LHCN-M2 (cell line): ENCODE data around the gene ZAP70. TPM values are rescaled to one million over a fixed set of nuclear protein-coding genes. Genes with fewer than 3 reads are reported as not detected.
A peak's percentile ranks its signal among the peaks of the same experiment; 100 is the strongest.

Experiments
- DNase-seq: peaks from one replicate; pipeline ENCODE4 v3.0.0-alpha.2; 2012; ENCODE audit warnings: low read depth
- total RNA-seq: library from RNA; depleted of rRNA; stranded (reverse); fragments of >200 nt; gene quantifications from 2 replicates; pipeline ENCODE4 v1.2.3, GENCODE V29; 2014

ZAP70 gene
- total RNA-seq, 1 experiment from 2014 or later: 0.40 TPM

DNA sequence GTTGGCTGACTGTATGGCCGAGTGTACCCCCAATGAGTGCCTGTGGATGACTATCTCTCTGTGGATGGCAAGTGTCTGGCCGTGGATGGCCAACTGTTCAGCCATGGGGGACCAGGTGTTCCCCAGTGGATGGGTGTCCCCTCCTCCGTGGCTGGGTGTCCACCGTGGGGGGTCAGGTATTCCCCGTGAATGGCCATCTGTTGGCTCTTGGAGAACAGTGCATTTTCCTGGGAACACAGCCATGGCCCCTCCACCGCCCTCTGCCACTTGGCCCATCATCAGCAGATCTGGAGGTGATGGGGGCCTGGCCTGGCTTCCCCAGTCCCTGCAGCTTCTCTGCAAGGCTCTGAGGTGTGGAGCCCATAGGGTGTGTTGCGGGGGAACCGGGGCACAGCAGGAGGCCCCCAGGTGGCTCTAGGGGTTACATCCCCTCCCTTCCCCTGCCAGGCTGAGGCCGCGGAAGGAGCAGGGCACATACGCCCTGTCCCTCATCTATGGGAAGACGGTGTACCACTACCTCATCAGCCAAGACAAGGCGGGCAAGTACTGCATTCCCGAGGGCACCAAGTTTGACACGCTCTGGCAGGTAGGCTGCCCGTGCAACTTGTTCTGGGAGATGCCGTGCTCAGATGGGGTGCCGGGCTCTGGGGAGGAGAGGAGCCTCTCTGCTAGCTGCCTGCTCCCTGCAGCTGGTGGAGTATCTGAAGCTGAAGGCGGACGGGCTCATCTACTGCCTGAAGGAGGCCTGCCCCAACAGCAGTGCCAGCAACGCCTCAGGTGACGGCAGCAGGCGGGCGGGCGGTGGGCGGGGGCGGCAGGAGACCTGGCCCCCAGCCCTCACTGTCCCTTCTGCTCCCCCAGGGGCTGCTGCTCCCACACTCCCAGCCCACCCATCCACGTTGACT, 19.3 kb downstream of the ZAP70 start:
- no peak for DNase-seq

DNA sequence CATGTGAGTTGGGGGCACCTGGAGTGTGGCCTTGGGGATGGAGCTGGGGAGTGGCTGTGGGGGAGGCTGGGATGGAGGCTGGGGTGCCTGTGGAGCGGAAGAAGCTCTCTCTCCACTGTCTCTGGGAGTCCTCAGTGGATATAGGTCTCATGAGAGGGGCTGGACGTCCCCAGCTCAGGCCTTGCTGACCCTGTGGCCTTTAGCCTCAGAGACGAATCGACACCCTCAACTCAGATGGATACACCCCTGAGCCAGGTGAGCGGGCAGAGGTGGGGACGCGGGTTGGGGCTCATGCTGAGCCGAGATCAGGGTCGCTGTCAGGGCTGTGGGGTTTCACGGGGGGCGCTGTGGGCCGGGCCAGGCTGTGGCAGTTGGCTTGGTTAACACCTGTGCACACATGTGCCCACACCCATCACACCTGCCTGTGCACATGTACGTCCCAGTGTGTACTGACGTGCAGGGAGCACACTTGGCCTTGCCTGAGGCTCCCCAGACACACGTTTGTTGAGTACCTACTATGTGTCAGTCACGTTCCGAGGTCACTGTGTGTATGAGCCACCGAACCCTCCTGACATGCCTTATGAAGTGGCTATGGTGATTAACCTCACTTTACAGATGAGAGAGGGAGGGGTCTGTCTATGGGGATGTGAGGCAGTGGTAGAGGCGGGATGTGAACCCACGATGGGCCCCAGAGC, 20.1 kb downstream of the ZAP70 start:
- DNase-seq: no peak

DNA sequence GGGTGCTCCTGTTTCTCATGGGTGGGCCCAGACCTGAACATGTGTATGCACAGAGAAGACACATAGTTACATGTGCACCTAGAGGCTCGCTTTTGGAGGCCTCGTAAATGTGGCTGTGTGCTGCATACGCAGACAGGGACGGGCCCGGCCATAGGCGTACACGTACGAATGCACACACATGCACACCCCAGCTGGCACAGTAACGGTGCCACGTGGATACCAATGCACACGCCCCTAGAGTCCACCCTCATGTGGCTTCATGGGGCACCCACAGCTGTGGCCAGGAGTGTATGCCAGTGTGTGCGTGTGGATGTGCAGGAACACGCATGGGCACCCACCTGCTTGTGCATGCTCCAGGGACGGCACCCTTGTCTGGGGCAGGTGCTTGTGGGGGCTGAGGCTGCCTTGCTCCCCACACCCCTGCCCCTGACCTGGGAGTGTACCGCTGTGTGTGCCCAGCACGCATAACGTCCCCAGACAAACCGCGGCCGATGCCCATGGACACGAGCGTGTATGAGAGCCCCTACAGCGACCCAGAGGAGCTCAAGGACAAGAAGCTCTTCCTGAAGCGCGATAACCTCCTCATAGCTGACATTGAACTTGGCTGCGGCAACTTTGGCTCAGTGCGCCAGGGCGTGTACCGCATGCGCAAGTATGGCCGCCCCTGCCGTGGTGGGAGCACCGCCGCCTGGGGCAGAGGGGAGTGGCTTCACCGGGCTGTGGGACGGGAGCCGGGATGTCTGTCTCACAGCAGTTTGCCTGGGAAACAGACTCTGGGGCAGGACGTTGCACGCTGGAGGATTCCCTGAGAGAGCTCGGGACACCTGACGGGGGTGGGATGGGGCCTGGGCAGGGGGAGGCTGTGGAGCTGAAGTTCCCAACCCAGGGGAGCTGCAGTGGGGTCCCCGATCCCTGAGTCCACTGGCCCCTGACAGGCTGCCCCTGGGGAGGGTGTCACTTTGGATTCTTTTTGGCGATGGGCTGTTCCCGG, 21.0 kb downstream of the ZAP70 start:
- DNase-seq: no peak

DNA sequence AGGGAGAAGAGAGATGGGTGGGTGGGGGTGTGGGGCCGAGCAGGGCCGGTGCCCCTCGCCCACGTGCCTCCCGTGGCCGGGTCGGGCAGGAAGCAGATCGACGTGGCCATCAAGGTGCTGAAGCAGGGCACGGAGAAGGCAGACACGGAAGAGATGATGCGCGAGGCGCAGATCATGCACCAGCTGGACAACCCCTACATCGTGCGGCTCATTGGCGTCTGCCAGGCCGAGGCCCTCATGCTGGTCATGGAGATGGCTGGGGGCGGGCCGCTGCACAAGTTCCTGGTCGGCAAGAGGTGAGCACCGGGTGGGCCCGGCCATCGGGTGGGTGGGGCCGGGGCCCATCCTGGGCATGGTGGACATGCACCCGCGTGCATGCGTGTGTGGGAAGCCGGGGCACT, 21.8 kb downstream of the ZAP70 start:
- no peak for DNase-seq

DNA sequence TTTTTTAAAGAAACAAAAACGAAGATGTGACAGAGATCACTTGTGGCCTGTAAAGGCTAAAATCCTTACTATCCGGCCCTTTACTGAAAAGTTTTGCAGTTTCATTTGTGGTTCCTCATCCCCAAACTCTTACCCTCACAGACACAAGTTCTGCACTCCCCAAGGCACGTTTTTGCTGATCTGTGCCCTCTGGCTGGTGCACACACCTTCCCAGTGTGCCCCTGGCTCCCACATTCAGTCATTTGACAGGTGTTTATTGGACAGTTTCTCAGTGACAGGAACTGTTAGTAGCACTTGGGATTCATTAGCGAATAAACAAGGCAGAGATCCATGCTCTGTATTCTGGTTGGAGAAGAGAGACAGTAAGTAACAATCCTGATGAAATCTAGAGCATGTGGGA, 22.8 kb downstream of the ZAP70 start:
- DNase-seq: no peak

DNA sequence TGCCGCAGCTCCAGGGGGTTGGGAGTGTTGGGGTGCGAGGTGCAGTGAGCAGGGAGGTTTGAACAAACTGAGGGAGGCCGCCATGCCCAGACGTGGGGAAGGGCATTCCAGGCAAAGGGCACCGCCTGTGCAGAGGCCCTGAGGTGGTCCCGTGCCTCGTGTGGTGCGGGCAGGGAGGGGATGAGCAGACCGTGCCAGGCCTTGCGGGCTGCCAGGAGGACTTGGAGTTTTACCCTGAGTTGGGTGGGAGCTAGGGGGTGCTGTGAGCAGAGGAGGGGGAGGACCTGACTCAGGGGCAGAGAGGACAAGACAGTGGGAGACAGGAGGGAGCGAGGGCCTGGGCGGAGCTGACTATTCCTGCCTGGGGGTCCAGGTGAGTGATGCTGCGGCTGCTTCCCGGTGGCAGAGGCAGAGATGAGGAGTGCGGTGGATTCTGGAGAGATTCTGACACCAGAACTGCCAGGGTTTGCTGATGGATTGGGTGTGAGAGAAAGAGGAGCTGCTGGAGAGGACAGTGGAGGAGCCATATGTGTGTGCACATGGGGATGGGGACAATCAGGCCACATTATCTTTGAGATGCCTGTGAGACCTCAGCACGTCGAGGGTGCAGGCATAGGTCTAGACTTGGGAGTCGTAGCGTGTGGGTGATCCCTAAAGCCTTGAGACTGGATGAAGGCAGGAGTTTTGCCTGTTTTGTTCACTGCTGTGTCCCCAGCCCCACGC, 23.4 kb downstream of the ZAP70 start:
- no peak for DNase-seq

DNA sequence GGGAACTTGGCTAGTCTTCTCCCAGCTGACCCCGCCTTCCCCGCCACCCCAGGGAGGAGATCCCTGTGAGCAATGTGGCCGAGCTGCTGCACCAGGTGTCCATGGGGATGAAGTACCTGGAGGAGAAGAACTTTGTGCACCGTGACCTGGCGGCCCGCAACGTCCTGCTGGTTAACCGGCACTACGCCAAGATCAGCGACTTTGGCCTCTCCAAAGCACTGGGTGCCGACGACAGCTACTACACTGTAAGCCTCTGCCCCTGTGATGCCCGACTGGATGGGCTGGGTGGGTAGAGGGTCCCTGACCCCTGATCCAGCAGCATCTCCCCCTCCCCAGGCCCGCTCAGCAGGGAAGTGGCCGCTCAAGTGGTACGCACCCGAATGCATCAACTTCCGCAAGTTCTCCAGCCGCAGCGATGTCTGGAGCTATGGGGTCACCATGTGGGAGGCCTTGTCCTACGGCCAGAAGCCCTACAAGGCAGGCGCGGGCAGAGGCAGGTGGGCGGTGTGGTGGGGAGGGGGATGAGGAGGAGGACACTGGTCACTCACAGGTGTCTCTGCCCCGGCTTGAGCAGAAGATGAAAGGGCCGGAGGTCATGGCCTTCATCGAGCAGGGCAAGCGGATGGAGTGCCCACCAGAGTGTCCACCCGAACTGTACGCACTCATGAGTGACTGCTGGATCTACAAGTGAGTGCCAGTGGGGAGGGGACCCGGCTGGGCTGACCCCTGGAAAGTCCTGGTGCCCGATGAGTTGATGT, 24.2 kb downstream of the ZAP70 start:
- DNase-seq: no peak

DNA sequence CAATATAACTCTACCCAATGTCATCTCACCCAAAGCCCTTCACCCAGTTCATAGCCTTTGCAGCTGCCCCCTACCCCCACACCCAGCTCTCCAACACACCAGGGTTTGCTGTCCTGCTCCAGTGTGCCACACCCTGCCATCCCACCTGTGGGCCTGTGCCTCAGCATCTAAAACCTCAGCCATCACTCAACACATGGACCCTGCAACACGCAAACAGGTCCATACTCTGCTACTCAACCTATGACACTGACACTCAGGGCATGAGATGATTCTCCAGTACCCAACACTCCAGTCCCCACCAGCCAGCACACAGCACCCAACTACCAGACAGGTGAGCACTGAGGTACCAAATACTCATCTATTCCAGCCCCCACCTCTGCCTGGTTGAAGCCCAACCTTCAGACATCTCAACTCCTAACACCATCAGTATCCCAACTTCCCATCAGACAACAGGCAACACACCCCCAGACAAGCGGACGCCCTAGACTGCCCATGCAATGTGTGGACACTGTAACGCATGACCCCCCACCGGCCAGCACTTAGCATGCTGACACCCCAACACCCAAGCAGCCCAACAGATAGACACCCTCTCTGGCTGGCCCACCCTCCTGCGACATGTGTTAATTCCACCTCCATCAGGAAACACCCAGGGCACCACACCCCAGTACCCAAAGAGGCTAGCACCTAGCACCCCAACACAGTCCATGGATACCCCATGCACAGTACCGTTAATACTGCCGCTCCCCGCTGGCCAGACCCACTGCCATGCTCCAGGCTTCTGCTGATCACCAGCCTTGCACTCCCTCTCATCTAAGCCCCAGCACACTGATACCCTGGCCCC, 25.0 kb downstream of the ZAP70 start:
- no peak for DNase-seq

DNA sequence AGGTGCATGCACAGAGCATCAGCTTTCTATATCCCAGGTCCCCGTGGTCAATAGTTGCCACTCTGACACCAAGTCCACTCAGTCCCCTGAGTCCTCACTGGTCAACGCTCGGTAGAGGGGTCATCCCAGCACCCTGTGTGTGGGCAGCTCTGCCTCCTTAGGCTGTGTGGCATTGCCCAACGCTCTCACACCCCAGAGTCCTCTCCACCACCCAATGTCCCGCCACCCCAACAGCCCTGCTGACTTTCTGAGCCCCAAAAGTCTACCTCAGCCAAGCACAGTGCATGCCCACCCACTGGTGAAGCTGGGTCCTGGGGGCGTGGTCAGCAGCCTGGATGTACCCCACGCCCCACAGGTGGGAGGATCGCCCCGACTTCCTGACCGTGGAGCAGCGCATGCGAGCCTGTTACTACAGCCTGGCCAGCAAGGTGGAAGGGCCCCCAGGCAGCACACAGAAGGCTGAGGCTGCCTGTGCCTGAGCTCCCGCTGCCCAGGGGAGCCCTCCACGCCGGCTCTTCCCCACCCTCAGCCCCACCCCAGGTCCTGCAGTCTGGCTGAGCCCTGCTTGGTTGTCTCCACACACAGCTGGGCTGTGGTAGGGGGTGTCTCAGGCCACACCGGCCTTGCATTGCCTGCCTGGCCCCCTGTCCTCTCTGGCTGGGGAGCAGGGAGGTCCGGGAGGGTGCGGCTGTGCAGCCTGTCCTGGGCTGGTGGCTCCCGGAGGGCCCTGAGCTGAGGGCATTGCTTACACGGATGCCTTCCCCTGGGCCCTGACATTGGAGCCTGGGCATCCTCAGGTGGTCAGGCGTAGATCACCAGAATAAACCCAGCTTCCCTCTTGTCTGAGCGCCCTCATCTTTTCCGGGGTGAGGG, 25.9 kb downstream of the ZAP70 start:
- no peak for DNase-seq

DNA sequence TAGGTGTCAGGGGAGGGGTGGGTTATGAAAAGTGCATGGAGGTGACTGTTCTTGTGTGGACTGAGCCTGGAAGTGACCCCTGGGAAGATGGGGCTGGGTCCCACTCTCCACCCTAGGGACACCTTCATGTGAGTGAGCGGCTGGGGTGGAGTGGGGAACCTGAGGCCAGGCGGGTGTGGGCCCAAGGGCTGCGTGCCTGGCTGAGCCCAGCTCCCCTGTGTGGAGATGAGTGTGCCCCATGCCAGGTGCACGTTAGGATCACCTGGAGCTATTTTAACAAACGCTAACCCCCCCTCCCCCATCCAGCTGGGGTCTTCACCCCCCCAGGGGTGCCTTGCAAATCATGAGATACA, 26.5 kb downstream of the ZAP70 start:
- no peak for DNase-seq

DNA sequence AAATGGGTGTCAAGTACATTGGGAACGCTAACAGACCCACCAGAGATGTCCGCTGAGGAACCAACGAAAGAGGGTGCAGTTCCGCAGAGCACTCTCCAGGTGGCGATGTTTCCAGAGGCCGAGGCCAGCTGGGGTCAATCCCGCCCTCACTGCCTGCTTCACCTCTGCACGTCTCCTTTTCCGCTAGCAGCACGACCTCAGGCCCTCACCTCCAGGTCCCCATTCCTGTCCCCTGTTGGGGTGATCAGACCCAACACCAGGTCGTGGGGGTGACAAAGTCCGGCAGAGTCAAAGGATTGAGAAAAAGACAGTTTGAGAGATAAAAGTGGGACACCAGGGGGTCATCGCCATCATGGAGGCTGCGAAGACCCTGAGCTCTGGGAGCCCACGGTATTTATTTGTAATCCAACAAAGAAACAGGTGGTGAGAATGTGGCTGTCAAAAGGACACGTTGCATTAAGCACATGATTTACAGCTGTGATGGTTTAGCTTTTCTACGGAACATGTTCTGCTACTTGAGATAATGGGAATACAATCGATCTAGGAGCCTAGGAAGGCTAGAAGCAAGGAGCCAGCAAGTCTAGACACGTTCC, 27.3 kb downstream of the ZAP70 start:
- DNase-seq: peak; percentile 29

DNA sequence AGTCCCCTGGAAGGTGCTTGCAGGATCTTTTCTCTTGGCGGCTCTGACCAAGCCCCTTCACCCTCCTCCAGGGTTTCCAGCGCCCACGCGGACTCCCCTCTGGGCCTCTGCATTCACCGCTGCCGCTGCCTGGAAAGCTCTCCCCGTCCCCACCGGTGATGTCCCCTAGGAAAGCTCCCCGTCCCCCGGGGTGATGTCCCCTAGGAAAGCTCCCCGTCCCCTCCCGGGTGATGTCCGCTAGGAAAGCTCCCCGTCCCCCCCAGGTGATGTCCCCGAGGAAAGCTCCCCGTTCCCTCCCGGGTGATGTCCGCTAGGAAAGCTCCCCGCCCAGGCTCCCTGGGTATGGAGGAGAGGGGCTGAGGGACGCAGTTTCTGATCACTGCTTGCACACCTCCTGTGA, 27.9 kb downstream of the ZAP70 start:
- no peak for DNase-seq

DNA sequence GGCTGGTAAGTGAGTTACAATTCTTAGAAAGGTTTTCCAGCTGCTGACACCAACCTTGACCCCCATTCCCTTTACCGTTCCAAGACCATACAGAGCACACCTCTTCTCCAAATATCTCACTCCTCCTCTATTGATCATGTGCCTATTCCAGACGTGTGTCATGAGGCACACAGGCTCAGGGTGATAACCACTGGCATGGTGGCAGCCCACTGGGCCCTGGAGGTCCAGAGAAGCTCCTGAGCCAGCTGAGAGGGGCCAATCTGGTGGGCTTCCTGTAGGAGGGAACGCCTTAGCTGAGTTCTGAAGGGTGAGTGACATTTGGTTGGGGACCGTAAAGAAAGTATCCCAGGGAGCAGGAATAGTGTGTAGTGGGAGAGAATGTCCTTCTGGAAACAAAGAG, 28.3 kb downstream of the ZAP70 start:
- DNase-seq: no peak

DNA sequence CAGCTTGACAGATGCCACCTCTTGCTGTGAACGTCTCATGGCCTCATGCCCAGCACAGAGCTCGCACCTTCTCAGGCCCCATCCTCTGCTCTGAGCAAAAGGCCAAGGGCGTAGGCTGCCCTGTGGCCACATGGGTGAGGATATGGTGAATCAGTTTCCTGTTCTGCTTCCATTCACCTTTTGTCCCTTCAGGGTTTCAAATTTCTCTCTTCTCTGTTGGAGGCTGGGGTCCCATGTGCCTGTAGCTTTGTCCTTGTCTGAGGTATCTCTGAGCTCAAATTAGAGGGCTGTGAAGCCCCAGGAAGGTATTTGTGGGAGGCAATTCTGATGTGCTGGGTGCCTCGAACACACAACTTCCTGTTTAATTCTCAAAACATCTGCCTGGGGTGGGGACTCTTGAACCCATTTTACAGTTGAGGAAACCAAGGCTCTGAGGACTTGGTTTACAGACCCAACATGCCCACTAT, 29.0 kb downstream of the ZAP70 start:
- DNase-seq: peak; percentile 23

DNA sequence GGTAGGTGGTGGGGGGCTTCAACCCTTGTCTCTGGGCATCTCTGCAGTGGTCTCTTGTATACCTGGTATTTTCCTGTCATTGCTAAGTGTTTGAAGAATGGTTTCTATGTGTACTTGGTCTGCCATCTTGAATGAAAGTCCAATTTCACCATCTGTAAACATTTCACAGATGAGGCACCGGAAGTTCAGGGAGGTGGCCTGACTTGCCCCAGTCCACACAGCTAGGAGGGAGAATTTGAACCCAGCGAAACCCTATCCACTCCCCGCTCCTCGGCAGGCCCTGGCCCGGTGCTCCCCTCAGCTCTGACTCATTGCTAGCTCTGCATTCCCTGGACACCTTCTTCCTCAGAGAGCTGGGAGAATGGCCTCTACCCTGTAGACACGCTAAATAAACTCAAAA, 30.5 kb downstream of the ZAP70 start:
- DNase-seq: no peak

DNA sequence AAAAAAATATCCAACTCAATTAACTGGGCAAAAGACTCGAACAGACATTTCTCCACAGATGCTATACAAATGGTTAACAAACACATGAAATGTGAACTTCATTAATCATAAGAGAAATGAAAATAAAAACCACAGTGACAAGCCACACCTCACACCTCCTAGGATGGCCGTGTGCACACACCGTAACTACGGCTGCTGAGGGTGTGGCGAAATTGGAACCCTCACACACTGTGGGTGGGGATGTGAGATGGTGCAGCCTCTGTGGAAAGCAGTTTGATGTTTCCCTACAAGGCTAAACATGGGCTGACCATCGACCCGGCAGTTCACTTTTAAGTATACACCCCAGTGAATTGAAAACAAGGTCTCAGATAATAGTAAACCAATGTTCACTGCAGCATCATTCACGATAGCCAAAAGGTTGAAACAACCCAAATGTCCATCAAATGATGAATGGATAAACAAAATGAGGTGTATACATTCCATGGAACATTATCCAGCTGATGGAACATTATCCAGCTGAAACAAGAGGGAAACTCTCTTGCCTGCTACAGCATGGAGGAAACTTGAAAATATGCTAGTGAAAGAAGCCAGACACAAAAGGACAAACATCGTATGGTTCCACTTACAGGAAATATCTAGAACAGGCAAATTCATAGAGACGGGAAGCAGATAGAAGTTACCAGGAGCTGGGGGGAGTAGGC, 32.2 kb downstream of the ZAP70 start:
- DNase-seq: no peak

DNA sequence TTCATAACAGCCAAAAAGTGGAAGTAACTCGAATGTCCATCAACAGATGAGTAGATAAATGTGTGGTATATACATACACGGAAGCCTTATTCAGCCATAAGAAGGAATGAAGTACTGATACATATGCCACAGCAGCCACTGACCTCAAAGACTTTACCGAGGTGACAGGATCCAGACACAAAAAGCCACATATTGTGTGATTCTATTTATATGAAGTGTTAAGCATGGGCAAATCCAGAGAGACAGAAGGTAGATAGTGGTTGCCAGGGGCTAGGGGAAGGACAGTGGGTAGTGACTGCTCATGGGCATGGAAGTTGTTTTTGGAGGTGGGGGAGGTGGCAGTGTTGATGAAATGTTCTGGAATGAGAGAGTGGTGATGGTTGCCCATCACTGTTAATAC, 33.9 kb downstream of the ZAP70 start:
- DNase-seq: no peak
